ENCODE measurements around the gene DPRX.

DPRX gene, protein sequence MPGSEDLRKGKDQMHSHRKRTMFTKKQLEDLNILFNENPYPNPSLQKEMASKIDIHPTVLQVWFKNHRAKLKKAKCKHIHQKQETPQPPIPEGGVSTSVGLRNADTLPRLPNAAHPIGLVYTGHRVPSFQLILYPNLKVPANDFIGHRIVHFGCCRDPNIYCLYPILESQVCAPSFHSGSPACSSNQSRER

DNA sequence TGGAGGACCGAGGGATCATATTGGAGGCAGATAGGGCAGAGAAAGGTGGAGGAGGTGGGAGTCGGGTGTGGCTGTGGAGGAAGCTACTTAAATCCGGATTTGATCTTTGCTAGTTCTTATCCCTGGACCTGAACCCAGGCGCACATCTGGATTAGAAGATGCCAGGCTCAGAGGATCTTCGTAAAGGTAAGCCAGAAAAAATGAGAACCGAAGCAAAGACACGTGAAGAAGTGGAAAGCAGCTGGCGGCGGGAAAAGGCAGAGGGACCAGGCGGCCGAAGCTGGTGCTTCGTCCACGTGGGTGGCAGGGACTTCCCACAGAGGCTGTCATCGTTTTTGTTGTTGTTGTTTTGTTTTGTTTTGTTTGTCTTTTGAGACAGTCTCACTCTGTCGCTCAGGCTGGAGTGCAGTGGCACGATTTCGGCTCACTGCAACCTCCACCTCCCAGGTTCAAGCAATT lies at the start of gene DPRX:
Gene DPRX (plus strand): TSS at position 51 of the 459 bp plus-strand sequence. CDS start 108 bp downstream, at position 159.
- DNase-seq, result no peak

DNA sequence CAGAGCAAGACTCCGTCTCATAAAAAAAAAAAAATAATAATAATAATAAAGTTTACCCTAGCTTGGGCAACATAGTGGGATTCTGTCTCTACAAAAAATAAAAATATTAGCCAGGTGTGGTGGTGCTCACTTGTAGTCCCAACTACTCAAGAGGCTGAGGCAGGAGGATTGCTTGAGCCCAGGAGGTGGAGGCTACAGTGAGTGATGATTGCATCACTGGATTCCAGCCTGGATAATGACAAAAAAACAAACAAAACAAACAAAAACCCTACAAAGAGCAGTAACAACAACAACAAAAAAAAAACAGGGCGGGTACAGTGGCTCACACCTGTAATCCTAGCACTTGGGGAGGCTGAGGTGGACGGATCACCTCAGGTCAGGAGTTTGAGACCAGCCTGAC lies 48.6 kb upstream of the DPRX start:
- no peak for DNase-seq

DNA sequence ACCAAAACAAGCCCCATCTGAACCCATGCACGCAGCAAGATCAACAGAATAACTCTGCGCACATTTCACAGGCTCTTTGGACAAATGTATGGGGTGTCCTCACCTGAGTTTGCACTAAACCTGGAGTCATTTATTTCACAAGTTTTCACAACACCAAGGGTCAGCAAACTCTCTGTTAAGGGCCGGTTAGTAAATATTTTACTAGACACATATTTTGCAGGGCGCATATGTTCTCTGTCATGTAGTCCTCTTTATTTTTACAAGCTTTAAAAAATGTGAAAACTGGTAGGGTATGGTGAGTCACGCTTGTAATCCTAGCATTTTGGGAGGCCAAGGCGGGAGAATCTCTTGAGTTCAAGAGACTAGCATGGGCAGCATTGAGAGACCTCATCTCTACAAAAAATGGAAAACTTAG lies 45.5 kb upstream of the DPRX start:
- no peak for DNase-seq

DNA sequence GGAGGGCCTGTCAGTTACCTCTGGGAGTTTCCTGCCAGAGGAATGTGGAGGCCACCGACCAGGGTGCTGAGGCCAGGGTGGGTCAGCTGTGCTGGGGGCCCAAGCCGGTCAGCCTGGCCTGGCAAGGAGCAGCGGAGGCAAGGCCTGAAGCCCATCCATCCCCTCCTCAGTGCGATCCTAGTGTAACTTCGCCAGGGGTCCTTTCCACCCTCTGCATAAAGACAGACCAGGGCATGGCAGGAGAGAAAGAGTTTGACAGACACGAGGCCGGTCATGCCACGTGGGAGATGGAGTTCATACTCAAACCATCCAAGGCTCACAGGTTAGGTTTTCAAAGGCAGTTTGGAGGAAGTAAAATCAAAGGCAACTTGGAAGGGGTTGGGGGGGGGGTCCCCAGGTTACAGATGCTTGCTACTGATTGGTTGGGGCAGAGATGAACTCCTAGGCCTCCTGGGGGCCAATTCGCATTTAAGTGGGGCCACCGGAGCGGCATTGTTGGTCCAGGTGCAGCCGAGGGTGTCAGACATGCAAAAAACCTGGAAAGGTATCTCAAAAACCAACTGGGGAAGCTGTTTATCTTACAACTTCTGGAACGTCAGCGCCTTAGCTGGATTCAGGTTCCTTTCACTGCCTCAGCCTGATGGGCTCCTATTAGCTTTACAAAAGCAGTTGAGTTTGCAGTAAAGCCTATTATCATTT lies 36.8 kb upstream of the DPRX start:
- no peak for DNase-seq

DNA sequence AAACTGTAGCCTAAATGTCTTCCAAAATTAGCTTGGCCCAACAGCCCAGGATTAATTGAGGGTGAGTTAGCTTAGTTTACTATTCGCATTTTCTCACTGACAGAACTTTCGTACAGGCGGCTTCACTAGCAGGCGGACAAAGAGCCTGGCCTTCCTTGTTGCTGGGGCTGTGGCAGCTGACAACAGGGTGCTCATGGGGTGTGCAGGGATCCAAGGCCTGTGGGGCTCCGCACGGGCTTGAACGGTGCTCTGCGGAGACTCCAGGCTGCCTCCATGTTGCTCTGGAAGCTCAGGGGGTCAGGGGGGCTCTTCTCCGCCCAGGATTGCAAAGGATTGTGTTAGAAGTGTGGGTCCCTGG lies 36.3 kb upstream of the DPRX start:
- no peak for DNase-seq

DNA sequence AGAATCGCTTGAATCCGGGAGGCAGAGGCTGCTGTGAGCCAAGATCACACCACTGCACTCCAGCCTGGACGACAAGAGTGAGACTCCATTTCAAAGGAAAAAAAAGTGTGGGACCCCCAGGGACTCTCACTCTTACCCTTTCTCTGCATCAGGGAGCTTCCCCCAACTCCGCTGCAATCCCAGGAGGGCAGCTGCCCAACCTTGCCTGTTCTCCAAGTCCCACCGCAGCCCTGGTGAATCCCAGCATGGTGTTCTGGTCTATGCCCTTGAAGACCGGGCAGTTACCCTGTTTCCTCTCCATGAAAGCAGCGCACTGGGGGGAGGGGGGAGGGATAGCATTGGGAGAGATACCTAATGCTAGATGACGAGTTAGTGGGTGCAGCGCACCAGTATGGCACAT lies 35.7 kb upstream of the DPRX start:
- DNase-seq, result no peak

DNA sequence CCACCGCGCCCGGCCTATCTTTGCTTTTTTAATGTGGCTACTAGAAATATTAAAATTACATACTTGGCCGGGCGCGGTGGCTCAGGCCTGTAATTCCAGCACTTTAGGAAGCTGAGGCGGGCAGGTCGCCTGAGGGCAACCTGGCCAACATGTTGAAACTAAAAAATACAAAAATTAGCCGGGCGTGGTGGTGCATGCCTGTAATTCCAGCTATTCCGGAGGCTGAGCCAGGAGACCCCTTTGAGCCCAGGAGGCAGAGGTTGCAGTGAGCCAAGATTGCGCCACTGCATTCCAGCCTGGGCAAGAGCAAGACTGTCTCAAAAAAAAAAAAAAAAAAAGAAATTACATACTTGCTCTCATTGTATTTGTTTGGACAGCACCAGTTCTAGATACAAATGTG lies 34.8 kb upstream of the DPRX start:
- DNase-seq, result no peak

DNA sequence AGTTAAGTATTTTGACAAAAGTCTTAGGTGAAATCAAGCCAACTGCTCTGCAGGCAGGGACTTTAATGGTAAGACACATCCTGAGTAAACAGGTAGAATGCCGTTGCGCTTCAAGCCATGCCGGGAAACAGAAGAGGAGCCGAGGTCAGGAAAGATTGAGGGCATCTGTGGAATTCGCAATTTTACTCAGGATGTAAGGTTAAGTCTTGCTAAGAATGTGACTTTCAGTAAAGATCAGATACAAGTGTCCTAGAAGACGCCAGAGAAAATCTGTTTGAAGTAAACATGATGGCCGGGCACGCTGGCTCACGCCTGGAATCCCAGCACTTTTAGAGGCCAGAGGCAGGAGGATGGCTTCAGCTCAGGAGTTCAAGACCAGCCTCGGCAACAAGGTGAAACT lies 33.4 kb upstream of the DPRX start:
- DNase-seq, result no peak

DNA sequence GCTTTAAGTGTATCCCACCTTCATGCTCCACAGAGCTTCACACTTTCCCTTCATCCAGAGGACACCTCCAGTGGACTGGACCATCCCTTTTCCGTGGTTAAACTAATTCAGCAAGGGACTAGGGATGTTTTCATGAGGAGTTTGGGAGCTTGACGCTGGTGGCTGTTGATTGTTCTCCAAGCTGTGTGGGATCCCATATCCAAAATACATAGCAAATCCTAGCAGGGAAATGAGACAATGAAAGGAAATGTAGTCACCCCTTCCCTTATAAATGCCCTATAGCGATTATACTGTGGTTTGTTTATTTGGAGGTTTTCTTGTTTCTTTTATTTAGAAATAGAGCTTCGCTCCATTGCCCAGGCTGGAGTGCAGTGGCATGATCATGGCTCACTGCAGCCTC lies 31.6 kb upstream of the DPRX start:
- no peak for DNase-seq

DNA sequence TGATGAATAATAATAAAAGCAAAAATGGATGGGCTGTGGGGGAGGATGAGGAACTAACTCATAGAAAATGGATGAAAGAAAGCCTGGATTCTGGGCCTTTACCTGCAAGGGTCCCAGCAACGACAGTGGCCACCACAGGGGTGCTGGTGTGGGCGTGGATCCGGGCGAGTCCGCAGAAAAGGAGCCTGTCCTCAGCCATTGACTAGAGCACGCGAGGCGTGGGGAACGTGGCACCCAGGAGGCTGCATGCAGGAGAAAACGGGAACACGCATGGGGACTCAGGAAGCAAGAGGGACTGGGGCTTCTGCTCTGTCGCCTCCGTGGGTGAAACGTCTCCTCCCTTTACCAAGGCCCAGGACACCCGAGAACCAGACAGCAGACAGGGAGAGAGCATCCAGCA lies 25.8 kb upstream of the DPRX start:
- no peak for DNase-seq

DNA sequence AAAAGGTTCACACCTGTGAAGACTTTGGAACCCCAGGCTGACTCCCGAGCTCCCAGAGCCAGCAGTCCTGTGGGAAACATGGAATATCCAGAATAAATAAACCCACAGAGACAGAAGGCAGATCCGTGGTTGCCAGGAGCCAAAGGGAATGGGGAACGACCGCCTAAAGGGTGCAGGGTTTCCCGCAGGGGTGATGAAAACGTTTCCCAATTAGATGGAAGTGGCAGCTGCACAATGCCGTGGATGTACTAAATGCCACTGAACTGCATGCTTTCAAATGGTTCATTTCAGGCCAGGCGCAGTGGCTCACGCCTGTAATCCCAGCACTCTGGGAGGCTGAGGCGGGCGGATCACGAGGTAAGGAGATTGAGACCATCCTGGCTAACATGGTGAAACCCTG lies 23.4 kb upstream of the DPRX start:
- no peak for DNase-seq

DNA sequence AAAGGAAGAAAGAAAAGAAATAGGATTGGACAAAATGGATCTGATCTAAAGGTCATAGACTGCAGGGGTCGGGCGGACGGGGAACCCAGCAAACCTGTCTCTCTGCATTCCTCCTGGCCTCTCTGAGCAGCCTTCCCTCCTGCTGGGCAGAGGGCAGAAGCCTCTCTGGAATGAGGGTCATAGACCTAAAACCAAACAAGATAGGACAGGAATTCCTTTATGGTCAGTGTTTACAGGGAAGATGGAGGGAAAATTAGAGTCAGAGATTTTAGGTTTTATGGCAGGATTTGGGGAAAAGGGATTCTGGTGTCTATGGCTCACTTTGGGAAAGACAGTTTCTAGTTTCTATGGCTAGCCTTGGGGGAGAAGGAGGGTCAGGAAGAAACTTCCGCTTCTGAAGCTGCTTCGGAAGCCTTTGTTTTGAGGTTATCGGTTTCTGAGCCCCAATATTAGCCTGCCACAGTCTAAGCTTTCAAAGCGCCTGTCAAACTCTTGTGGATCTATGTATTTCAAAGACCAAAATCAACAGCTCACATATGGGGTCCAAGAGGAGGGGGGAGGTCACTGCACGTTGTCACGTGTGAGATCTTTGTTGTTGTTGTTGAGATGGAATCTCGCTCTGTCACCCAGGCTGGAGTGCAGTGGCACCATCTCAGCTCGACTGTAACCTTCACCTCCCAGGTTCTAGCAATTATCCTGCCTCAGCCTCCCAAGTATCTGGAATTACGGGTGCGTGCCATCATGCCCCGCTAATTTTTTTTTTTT lies 18.9 kb upstream of the DPRX start:
- no peak for DNase-seq

DNA sequence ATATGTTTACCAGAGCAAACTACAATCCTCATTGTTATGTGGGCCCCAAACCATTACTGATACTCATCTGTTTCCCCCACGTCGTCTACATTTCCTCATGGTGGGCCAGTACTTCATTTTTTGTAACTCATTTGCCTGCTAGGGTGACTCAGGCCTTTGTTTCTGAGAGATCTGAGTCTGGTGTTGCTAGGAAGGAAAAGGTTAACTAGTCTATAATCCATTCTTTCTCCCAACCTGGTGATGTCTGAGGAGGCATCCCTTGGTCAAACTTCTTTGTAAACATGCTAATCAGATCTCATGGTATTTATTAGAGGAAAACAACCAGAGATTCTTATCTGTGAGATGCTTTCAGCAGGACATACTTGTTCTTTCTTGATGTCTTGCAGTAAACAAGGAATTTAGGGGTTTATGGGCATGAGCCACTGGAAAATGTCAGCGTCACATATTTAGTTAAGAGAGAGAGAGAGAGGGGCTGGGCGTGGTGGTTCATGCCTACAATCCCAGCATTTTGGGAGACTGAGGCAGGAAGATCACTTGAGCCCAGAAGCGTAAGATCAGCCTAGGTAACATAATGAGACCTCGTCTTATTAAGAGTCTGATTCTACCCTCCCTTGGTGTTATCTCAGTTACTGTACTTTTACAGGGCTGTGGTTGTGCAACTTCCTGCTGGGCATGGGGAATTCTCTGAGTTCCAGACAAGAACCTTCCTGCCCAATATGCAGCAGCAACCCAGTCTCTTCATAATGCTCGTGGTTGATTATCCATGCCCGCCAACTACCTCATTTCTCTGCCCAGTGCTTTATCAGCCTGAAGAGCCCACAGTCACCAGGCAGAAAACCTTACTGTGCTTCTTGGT lies 9.7 kb upstream of the DPRX start:
- no peak for DNase-seq

DNA sequence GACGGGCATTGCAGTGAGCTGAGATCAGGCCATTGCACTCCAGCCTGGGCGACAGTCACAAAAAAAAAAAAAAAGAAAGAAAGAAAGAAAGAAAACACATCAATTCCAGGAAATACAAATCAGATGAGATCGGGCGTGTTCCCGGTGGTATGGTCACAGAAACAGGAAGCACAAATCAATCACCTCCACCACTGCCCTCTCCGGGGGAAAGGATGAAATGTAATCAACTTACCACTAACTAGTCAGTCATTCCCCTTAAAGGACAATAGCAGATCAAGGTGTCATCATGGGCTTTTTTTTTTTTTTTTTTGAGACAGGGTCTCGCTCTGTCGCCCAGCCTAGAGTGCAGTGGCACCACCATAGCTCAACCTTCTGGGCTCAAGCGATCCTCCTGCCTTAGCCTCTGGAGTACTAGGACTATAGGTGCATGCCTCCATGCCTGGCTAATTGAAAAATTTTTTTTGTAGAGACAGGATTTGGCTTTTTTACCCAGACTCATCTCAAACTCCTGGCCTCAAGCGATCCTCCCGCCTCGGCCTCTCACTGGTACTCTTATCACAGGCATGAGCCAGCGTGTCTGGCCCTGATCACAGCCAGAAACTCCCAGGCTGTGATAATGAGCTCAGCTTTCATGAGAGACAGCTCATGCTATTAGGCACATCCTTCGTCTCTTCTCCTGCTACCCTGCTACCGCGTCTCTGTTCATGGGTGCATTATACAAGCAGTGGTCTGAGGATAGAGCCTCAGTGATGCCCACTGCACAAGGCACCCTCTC lies 6.8 kb upstream of the DPRX start:
- no peak for DNase-seq

DNA sequence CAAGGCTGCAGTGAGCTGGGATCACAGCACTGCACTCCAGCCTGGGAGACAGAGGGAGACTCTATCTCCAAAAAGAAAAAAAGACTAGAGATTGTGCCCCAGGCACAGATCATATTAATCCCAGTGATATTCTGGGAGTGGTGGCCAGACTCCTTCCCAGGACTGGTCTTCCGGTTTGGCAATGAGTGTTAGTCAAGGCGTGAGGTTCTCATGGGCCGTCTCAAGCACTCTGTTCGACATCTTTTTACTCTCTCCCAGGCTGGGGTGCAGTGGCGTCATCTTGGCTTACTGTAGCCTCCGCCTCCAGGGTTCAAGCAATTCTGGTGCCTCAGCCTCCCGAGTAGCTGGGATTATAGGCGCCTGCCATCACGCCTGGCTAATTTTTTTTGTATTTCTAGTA lies 5.3 kb upstream of the DPRX start:
- DNase-seq, result no peak

DNA sequence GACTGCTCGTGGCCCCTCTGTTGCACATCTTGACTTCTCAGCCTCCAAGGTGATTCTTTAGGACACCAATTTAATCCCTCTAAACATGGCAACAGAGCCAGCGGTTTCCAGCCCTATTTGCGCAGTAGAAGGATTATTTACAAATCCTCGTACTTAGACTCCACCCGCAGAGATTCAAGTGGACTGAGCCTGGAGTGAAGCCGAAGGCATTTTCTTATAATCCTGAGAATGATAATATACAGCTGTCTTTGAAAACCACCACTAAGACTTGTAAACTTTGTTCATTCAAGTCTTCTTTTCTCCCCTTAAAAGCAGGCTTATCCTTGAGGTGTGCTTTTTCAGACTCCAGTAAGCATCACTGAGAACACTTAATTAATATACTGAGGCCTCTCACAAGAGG lies 4.8 kb upstream of the DPRX start:
- DNase-seq, result no peak

DNA sequence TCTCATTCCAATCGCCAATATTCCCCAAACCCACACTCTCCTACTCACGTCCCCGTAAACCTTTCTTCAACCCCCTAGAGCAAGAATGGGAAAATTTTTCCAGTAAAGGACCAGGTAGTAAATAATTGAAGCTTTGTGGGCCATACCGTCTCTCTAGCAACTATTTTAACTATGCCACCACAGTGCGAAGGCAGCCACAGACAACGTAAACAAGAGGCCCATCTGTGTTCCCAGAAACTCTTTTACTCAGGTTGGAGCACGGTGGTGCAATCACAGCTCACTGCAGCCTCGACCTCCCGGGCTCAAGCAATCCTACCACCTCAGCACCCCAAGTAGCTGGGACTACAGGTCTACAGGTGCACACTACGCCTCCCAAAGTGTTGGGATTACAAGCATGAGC lies 3.0 kb downstream of the DPRX start:
- no peak for DNase-seq

DNA sequence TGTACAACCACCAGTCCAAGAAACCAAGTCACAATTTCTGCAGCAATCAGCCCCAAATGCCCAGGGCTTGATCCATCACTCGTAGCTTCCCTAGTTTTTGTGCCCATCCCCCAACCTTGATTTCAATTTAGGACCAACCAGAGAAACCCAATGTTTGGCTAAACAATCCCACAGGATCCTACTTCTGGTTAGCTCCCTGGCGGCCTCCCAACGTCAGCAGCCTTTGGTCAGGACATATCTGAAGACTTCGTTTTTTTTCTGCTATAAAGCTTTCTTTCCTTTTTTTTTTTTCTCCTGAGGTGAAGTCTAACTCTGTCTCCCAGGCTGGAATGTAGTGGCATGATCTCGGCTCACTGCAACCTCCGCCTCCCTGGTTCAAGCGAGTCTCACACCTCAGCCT lies 7.7 kb downstream of the DPRX start:
- DNase-seq, result no peak

DNA sequence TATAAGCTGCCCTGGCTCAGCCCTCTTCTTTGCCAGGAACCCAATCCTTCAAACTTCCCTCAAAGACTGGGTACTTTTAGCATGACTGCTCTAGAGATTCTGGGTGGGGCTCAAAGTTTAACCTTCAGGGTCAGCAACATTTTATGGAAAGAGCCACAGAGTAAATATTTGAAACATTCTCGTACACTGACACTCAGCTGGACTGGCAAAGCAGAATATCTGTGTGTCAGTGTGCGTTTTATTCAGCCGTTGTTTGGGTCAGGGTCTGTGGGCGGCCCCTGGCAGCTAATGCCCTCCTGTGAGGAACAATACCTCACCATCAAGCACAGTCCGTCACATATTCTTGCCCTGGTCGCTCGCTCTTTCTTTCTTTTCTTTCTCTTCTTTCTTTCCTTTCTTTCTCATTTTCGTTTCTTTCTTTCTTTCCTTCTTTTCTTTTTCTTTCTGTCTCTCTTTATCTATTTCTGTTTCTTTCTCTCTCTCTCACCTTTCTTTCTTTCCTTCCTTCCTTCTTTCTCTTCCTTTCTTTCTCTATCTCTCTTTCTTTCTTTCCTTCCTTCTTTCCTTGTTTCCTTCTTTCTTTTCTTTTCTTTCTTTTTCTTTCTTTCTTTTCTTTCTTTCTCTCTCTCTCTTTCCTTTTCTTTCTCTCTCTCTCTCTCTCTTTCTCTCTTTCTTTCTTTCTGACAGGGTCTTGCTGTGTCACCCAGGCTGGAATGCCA lies 10.7 kb downstream of the DPRX start:
- no peak for DNase-seq

DNA sequence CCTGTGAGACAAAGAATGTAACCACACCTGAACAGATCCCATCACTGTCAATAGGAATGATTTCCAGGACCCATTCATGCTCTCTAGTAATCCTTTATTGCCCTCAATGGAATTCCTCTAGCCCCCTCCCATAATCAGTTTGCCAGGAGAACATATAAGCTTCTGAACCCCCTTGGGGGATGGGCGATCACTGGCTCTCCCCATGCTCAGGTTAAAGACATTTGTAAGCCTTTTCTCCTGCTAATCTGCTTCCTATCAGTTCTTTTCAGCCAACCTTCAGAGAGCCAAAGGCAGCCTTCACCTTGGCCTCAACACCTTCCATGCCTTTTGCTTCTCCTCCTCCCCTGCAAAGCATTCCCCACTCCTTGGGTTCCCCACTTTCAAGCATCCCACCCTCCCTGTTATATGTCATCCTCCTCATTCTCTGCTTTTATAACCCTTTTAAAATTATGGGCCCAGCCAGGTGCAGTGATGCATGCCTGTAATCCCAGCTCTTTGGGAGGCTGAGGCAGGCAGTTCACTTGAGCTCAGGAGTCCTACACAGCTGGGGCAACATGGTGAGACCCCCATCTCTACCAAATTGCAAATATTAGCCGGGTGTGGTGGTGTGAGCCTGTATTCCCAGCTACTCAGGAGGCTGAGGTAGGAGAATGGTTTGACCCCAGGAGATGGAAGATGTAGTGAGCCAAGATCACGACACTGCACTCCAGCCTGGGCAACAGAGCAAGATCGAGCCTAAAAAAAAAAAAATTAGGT lies 12.4 kb downstream of the DPRX start:
- DNase-seq, result no peak

DNA sequence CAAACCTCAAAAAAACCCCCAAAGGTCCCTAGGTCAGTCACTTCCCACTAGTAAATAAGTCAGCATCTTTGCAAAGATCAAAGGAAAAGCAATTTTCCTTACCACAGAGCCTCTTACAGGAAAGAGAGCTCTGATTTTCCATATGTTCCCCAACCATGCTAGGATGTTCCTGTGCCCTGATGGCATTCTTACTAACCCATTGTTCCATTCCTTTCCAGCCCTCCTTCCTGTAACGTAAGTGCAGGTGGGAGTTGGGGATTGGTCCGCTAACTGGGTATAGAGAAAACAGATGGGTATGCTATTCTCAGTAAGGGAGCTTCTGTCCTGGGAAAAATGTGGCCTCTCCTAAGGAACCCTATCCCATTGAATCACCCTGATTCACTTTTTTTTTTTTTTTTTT lies 14.3 kb downstream of the DPRX start:
- DNase-seq, result no peak
